Gastroesophageal sphincter (tissue), 3 donors: ENCODE data around the gene TP53I3.

ENCODE experiments used
- EP300 ChIP-seq: sonication (generic); formaldehyde crosslinking; IDR thresholded peaks from one replicate; pipeline ENCODE4 v1.6.1; 2017; ENCODE audit warnings: antibody characterized with exemption, mild to moderate bottlenecking
- POLR2A ChIP-seq, 2 donors: fragments of 450-650 bp; IDR thresholded peaks; one replicate each; pipeline ENCODE4 v1.6.1; 2017; ENCODE audit warnings: antibody characterized with exemption in 2 of 2, mild to moderate bottlenecking in 2 of 2, moderate library complexity in 1 of 2
- TF ChIP-seq, protein P1 (sequence below), 4 experiments: fragments of 200-600 bp in 2 of 4; fragments of 450-650 bp in 2 of 4; sonication (generic) in 1 of 4; IDR thresholded peaks; one replicate each; pipeline ENCODE4 v1.5.1; 2017 to 2019; ENCODE audit warnings: antibody characterized with exemption in 4 of 4, mild to moderate bottlenecking in 2 of 4, moderate library complexity in 2 of 4

DNA sequence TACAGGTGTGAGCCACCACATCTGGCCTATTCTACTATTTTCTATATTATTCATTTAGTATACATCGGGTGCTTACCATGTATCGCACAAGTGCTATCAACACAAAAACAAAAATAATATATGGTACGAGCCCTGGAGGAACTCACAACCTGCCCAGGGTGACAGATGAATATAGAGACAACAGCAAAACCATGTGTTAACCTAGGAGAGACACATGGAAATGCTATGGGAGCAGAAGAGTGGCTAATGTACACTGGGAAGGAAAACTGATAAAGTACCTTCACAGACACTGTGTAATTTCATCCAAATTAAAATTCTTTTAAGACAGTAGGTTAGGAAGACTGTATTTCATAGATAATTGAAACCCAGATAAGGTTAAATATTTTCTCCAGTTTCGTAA, 12.4 kb downstream of the TP53I3 start:
- TF ChIP-seq POLR2A (IDR thresholded peaks at IDR 0.05): no peak
- TF ChIP-seq, protein P1, sequence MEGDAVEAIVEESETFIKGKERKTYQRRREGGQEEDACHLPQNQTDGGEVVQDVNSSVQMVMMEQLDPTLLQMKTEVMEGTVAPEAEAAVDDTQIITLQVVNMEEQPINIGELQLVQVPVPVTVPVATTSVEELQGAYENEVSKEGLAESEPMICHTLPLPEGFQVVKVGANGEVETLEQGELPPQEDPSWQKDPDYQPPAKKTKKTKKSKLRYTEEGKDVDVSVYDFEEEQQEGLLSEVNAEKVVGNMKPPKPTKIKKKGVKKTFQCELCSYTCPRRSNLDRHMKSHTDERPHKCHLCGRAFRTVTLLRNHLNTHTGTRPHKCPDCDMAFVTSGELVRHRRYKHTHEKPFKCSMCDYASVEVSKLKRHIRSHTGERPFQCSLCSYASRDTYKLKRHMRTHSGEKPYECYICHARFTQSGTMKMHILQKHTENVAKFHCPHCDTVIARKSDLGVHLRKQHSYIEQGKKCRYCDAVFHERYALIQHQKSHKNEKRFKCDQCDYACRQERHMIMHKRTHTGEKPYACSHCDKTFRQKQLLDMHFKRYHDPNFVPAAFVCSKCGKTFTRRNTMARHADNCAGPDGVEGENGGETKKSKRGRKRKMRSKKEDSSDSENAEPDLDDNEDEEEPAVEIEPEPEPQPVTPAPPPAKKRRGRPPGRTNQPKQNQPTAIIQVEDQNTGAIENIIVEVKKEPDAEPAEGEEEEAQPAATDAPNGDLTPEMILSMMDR (IDR thresholded peaks at IDR 0.05): no peak
- no peak for TF ChIP-seq EP300
